ENCODE measurements around the gene ARFGAP2. TPM values are rescaled to one million over a fixed set of nuclear protein-coding genes. Genes with fewer than 3 reads are reported as not detected.

The ARFGAP2 gene
- polyA plus RNA-seq, 1 donor (not counting 4 experiments of a cell fraction or from before 2014, with no cell fraction given), result 51.0 TPM

- no peak overlapping the region for H2AFZ ChIP-seq (ENCODE audit: control insufficient read depth, low read length)
- H3K27ac ChIP-seq (ENCODE audit: control insufficient read depth, insufficient read depth, low read length), result no peak overlapping the region
- no peak overlapping the region for H3K9ac ChIP-seq (ENCODE audit: control insufficient read depth, extremely low read depth, insufficient read depth, low read length)
- peak overlapping the region; percentile 34 for H3K4me2 ChIP-seq (ENCODE audit: control insufficient read depth, extremely low read depth, insufficient read depth, low read depth, low read length)
- FAIRE-seq, result peak; percentile 90
- dilution Hi-C loops (cut with MboI; ENCODE audit: extremely low pct_ligation_motif_present, low sequenced_read_pairs), result no loop called here
- H3K4me1 ChIP-seq (ENCODE audit: control insufficient read depth, extremely low read depth, insufficient read depth, low read length), result peaks cover 11% of the 10 kb centered on the region
- DNase-seq (ENCODE audit: low read depth, low spot score), result no peak
- H4K20me1 ChIP-seq (ENCODE audit: control insufficient read depth, extremely low read depth, insufficient read depth, low read length), result no peaks in the 10 kb centered on the region
- no peaks in the 10 kb centered on the region for H3K27me3 ChIP-seq (ENCODE audit: control insufficient read depth, extremely low read depth, insufficient read depth, low read length)
- no peak for TF ChIP-seq EZH2 (IDR thresholded peaks at IDR 0.05; ENCODE audit: low read length)
- TF ChIP-seq, protein P1, sequence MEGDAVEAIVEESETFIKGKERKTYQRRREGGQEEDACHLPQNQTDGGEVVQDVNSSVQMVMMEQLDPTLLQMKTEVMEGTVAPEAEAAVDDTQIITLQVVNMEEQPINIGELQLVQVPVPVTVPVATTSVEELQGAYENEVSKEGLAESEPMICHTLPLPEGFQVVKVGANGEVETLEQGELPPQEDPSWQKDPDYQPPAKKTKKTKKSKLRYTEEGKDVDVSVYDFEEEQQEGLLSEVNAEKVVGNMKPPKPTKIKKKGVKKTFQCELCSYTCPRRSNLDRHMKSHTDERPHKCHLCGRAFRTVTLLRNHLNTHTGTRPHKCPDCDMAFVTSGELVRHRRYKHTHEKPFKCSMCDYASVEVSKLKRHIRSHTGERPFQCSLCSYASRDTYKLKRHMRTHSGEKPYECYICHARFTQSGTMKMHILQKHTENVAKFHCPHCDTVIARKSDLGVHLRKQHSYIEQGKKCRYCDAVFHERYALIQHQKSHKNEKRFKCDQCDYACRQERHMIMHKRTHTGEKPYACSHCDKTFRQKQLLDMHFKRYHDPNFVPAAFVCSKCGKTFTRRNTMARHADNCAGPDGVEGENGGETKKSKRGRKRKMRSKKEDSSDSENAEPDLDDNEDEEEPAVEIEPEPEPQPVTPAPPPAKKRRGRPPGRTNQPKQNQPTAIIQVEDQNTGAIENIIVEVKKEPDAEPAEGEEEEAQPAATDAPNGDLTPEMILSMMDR (optimal IDR thresholded peaks at IDR 0.05 in 1 of 3, IDR thresholded peaks at IDR 0.05 in 1 of 3, conservative IDR thresholded peaks at IDR 0.05 in 1 of 3; ENCODE audit: extremely low read depth in 1 of 3, insufficient read depth in 2 of 3, low read length in 3 of 3), result no peak
- no peaks in the 10 kb centered on the region for H3K9me3 ChIP-seq (ENCODE audit: control insufficient read depth, low read depth, low read length)
- no peaks in the 10 kb centered on the region for H3K9me1 ChIP-seq (ENCODE audit: control insufficient read depth, extremely low read depth, insufficient read depth, low read length)
- H3K36me3 ChIP-seq (ENCODE audit: control insufficient read depth in 2 of 2, extremely low read depth in 1 of 2, insufficient read depth in 2 of 2, low read length in 2 of 2), result peaks cover 0 to 2% of the 10 kb centered on the region in 2 experiments
- no peak overlapping the region for H3K4me3 ChIP-seq (ENCODE audit: control insufficient read depth in 2 of 3, extremely low read depth in 1 of 3, insufficient read depth in 2 of 3, low read depth in 1 of 3, low read length in 3 of 3)
- no peaks in the 10 kb centered on the region for H3K79me2 ChIP-seq (ENCODE audit: control insufficient read depth, insufficient read depth, low read length)
Measured at GRCh38 chr11:47143322-47143721, 33.4 kb downstream of the ARFGAP2 start.

DNA sequence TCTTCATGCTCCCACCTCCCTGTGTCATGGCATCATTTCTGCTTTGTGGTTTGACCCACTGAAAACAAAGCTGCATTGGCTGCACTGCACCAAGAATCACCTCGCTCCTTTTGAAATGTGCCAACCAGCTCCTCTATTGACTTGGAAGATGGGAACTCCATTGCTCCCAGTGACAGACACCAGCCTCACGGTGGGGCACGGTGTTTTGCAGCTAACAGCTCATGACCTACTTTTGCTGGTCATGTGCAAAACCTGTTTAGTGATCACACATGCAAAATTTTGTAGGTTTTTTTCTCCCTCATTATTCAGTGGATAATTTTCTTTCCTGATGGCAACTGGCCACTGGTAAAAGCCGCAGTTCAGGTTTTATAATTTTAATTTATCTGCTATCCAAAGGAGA, 36.8 kb downstream of the ARFGAP2 start:
- Histone ChIP-seq H3K36me3 (ENCODE audit: control insufficient read depth in 2 of 2, extremely low read depth in 1 of 2, insufficient read depth in 2 of 2, low read length in 2 of 2) (peaks cover 0 to 7% of the 10 kb centered on the region in 2 experiments), H3K79me2 (ENCODE audit: control insufficient read depth, insufficient read depth, low read length) (no peaks in the 10 kb centered on the region), H3K9ac (ENCODE audit: control insufficient read depth, extremely low read depth, insufficient read depth, low read length) (no peak overlapping the region), H4K20me1 (ENCODE audit: control insufficient read depth, extremely low read depth, insufficient read depth, low read length) (no peaks in the 10 kb centered on the region), H3K27me3 (ENCODE audit: control insufficient read depth, extremely low read depth, insufficient read depth, low read length) (no peaks in the 10 kb centered on the region), H3K27ac (ENCODE audit: control insufficient read depth, insufficient read depth, low read length) (no peak overlapping the region), H3K4me2 (ENCODE audit: control insufficient read depth, extremely low read depth, insufficient read depth, low read depth, low read length) (no peak overlapping the region), H3K9me3 (ENCODE audit: control insufficient read depth, low read depth, low read length) (no peaks in the 10 kb centered on the region), H3K9me1 (ENCODE audit: control insufficient read depth, extremely low read depth, insufficient read depth, low read length) (no peaks in the 10 kb centered on the region), H3K4me1 (ENCODE audit: control insufficient read depth, extremely low read depth, insufficient read depth, low read length) (peaks cover 11% of the 10 kb centered on the region), H3K4me3 (ENCODE audit: control insufficient read depth in 2 of 3, extremely low read depth in 1 of 3, insufficient read depth in 2 of 3, low read depth in 1 of 3, low read length in 3 of 3) (no peak overlapping the region), H2AFZ (ENCODE audit: control insufficient read depth, low read length) (no peak overlapping the region)
- TF ChIP-seq, protein P1 (optimal IDR thresholded peaks at IDR 0.05 in 1 of 3, IDR thresholded peaks at IDR 0.05 in 1 of 3, conservative IDR thresholded peaks at IDR 0.05 in 1 of 3; ENCODE audit: extremely low read depth in 1 of 3, insufficient read depth in 2 of 3, low read length in 3 of 3), result no peak
- no peak for TF ChIP-seq EZH2 (IDR thresholded peaks at IDR 0.05; ENCODE audit: low read length)
- FAIRE-seq (no peak), DNase-seq (ENCODE audit: low read depth, low spot score) (no peak)
- dilution Hi-C loops (cut with MboI; ENCODE audit: extremely low pct_ligation_motif_present, low sequenced_read_pairs), result no loop called here
